Stimulated activated CD8-positive, alpha-beta memory T cell treated with anti-CD3 and anti-CD28 coated beads, Interleukin-7, amount 100 ng/mL, for 24 hours (primary cell): ENCODE results near the gene BIK.
"Not testable (repeated sequence)": the region's sequence is repeated elsewhere in the genome, so short reads cannot be mapped to it uniquely, and the experiment has no call there.

Source experiments
- DNase-seq: peaks from one replicate; pipeline ENCODE4 v3.0.0-alpha.2; 2020; ENCODE audit warnings: low read depth

BIK gene

DNA sequence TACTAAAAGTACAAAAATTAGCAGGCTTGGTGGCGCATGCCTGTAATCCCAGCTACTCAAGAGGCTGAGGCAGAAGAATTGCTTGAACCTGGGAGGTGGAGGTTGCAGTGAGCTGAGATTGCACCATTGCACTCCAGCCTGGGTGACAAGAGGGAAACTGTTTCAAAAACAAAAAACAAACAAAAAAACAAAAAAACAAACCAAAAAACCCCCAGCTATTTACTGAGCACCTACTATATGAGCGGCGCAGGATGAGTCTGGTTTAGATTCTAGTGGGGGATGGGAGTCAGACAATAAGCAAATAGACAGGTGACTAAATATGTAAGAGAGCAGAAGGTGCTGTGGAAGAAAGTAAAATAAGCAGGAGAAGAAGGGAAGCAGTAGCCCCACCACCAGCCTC lies 5.6 kb upstream of the BIK start:
- not testable (repeated sequence) for DNase-seq

DNA sequence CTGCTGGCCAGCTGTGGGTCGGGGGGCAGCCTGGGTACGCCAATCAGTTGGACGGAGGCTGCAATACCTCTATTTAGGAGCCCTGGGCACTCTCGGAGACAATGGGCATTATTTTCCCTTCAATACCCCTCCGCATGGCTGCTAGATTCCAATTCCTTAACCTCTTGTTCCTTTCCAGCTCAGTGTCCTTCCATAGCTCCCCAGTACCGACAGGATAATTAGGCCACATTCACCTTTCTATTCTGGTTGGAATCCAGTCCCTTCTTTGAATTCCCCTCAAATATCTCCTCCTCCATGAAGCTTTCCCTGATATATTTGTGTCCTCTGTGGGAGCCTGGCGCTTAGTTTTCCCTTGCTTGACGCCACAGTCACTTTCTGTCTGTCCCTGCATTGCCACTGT lies 4.2 kb upstream of the BIK start:
- no peak for DNase-seq

DNA sequence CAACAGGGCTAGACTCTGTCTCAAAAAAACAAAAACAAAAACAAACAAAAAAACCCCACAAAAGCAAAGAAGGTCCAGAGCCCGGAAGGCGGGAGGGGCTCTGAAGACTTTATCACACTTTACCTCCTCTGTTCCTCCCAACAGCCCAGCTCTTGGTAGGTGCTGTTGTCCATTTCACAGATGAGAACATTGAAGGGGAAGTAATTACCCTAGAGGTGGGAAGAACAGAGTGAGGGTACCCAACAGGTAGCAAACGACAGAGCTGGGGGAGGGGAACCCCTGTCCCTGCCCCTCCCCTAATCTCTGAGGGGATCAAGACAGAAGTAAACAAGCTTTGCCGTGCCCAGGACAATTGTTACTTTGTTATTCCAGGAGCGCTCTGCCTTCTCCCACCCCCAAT lies 1.0 kb upstream of the BIK start:
- no peak for DNase-seq

DNA sequence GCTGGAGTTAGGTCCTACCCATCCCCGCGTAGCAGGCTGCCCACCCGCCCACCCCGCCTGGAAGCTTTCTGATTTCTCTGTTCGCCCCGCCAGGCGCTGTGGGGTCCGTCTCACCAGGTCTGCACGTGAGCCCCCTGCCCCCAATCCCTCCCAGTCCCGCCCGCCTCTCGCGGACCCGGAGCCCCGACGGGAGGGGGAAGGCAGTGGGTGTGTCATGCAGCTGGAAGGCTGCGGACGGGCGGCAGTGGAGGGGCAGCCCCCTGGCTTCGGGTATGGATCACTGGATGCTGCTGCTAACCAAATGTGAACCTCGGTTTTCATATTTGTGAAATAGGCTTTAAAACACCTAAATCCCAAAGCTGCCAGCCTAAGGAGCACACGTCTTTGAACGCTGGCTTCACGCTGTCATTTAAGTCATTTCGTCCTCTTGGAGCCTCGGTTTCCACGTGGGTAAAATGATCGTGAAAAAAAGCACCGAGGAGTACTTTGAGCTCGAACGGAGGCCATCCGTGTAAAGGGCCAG lies 568 bp upstream of the BIK start:
- no peak for DNase-seq

DNA sequence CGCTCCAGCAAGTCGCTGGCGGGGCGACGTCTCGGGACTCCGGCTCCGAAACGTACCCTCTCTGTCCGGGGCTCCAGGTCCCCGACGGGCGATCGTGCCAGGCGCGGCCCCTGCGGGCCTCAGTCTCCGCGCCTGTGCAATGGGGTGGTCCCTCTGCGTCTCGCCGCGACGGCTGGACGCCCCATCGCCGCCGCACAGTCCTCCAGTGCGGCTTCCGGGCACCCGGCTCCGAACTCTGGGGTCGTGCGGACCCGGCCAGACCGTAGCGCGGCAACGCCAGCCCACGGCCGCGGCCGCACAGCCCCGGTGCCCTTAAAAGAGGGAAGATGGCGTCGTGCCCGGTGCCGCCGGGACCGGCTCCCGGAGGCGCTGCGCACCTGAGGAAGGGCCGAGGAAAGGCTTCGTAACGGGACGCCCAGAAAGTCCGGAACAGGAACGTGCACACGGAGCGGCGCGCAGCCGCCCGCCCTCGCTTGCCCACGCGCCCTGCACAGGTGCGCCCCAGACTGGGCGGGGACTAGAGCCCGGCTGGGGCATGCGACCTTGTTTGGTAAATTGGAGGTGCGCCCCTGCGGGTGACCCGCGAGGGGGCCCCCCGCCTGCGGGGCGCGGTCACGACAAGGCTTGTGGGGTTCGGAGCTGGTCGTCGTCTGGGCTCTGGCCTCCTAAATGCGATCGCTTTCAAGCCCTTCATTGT lies 525 bp downstream of the BIK start:
- no peak for DNase-seq

DNA sequence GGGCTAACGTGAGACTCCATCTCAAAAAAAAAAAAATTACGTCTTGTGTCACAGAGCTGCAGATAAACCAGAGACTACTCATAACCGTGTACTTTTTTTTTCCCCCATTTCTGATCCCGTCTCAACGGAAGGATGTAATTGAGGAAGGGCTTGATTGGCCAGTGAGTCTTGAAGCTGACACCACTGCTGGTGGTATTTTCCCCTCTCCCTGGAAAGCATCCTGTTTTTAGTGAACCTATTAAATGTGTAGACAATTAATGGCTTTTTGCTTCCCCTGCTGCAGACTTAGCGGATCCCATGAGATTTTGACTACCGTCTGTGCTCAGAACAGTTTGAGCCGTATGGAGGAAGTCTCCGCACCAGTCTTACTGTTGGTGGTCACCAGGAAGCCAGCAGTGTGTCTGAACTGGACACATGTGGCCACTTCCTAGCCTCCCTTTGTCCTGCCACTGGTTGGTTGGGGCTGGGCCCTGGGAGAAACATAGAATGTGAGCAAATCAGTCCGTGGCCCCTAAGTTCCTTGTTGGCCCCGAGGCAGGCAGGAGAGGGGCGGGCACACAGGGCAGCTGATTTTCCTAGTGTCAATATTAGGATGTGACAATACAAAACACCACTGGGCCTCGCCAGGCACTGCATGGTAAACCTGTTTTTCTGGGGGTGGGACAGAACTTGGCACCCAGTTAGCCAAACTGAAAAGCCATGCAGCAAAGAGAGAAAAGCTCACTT lies 3.1 kb downstream of the BIK start:
- no peak for DNase-seq

DNA sequence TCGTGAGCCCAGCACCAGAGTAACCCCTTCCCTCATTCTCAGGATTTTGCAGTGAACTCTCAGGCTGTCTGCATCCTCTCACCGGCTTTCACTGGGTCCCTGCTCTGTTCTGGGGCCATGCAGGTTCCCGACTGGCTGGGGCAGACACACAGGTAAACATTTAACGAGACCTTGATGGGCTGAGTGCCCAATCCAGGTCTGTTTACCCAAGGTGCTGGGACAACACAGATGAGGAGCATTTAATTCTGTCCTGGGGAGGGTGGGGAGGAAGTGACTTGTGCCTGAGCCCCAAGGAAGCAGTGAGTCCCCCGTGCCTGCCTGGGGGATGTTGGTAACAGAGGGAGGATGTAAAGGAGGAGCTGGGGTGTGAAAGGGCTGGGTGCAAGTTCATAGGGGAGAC lies 4.4 kb downstream of the BIK start:
- no peak for DNase-seq

DNA sequence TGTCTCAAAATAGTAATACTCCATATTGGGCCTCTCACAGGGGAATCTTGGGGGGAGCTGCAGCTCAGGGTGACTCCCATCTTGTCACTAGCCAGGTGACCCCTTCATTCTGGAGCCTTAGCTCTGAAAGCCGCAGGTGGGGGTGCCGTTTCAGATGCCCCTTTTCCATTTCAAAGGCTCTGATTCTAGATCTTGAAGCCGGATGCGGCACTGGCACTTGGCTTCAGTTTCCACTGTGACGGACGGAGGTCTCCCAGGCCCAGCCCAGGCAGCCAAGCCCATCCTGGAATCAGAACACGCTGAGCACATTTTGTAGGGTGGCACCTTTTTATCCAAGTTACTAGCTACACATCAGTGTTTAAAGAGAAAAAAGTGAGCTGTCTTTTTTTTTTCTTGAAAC lies 6.4 kb downstream of the BIK start:
- DNase-seq: no peak

DNA sequence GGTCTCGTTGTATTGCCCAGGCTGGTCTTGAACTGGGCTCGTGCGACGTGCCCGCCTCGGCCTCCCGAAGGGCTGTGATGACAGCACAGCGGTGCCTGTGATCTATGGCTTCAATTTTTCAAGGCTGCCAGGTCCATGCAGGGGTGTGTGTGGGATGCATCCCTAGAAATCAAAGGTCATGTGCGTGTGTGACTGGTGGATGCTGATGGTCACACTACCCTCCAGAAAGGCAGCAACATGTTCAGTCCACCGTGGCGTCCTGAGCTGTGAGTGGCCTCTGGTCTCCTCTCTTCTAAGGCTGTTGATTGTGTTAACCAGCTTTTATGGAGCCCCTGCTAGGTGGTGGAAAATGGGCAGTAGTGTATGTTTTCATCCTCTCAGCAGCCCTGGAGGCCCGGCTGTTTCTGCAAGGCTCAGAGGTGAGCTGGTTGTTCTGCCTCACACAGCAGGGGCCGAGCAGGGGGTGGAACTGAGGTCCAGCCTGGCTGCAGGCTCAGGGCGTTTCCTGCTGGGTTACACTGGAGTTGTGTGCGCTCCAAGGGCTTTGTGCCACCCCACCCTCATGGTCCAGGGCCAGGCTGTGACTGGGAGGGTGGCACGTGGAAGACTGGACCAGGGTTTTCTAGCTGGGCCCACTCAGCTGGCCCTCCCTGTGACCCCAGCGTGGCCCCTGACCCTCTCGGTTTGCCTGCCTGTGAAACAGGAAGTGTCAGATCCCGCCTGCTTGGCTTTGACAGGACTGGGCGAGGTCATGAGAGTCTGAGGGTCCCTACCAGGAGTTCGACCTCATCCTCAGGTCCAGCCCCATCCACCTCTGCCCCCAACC lies 7.7 kb downstream of the BIK start:
- no peak for DNase-seq

DNA sequence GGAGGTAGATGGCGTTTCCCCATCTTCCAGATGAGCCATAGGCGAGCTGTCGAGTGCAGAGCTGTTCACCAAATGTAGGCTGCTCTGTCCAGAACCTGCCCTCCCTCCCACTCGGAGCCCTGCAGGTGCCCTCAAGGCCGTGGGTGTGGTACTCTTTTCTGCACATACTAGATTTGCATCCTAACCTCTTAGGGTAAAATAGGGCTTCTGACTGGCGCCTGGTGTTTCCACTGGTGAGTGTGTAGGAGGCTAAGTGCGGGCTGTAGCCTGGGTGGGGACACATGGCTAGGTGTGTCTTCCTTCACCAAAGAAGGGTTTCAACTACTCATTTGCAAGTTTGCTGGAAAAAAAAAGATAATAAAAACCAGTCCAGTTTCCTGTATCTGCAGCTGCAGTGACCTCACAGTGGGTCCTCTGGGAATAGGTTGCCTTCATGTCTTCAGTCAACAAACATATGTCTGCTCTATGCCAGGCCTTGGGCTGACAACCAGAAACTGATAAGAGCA lies 8.5 kb downstream of the BIK start:
- DNase-seq: no peak

DNA sequence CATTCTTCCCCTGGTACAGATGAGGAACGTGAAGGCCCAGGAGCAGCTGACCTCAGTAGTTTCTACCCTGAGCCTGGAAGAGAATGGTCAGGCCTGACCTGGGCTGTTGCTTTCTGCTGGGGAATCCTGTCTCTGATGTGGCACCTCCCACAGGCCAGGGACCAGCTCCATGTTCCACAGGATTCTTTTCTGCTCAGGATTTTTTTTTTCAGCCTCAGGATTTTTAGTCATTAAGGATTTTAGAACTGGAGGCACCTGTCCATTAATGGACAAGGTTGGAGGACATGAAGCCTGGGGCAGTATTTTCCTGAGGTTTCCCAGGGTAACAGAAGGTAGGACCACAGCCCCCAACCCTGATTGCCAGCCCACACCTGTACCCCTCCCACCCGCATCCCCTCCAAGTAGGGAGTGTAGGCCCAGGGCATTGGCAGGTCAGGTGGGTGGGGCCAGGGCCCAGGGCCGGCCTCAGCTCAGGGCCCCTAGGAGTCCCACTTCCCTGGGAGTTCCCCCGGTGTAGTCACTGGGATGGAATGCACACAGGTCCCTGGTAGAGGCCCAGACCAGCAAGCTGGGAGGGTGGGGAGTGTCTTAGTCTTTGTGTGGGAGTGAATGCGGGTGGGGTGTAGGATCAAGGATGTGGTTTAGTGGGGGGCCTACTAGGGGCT lies 16.1 kb downstream of the BIK start:
- DNase-seq: no peak

DNA sequence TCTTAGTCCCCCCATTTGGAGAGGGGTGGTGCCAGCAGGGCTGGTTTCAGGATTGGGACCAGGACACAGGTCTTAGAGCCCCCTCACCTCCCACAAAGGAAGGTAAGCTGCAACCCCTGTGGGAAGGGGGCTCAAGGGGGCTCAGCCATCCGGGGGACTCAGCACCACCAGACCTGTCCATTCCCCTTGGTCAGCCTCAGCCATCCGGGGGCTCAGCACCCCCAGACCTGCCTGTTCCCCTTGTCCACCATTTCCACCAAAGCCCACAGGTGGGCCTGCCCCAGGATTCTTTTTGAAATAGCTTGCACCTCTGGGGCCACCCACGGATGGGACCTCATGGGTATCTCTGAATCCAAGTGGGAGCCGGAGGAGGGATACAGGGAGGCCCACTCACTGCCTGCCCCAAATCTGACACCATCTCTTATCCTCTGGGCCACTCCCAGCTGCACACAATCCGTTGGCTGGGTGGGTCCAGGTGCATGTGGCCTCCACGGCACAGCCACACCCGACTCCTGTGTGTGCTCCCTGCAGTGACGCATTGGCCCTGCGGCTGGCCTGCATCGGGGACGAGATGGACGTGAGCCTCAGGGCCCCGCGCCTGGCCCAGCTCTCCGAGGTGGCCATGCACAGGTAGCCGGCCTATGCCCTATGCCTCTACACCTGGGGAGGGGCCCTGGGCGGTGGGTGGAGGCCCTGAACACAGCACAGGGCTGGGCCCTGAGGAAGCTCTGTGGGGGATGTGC lies 16.8 kb downstream of the BIK start:
- DNase-seq: no peak

DNA sequence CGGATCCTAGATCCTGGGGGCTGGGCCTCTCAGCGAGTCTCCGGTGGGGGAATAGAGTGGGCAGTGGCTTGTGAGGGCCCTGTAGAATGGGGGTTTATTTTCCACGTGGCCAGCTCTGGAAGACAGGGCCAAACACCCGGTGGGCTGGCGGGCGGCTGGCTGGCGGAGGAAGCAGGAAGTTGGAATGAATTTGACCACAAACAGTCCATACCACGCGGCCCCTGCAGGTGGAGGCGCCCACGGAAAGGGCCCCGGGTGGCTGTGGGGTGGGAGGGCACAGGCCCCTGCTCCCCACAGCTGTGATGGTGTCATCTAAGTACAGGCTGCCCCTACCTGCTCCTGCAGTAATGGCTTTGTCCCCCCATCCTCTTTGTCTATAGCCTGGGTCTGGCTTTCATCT lies 17.6 kb downstream of the BIK start:
- DNase-seq: no peak

DNA sequence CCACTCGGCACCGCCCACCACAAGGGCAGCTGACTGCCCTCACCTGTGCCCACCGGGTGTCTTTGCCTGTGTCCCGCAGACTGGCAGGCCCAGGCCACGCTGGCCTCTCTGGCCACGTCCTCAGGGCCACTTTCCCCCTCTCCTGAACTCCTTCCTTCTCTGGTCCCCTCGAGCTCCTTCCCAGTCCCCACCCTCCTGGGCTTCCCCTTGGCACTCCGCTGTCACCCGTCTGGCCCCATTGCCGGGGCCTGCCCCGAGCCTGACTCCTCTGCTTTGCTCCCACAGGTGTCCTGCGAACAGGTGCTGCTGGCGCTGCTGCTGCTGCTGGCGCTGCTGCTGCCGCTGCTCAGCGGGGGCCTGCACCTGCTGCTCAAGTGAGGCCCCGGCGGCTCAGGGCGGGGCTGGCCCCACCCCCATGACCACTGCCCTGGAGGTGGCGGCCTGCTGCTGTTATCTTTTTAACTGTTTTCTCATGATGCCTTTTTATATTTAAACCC lies 18.4 kb downstream of the BIK start:
- DNase-seq: no peak

DNA sequence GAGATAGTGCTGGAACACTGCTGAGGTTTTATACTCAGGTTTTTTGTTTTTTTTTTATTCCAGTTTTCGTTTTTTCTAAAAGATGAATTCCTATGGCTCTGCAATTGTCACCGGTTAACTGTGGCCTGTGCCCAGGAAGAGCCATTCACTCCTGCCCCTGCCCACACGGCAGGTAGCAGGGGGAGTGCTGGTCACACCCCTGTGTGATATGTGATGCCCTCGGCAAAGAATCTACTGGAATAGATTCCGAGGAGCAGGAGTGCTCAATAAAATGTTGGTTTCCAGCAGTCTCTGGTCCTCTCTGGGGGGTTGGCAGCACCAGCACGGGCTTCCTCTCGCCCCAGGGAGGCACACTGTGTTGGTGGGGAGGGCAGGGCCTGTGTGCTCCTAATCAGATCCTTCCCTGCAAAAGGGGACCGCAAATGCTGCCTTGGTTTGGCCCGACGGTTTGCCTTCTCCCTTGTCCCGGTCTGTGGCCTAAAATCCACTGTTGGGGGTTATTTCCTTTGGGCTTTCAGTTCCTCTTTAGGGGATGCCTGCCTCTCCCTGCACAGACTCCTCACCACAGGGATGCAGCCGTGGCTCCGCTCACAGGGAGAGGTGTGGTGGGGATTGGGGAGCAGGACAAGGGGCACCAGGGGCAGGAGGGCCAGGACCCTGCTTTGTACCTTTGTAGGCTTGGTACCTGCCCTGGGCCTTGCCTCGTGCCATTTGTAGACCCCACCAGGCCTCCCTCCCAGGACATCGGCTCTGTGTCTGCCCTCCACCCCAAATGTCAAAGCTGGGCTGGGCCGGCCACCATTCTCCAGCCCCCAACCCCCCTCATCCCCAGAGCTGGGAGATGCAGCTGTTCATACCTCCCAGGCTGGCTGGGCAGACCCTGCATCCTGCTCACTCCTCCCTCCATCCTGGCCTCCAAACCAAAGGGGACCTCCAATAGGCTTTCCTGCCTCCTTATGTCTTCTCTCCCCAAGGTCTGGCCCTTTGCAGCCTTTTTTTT lies 19.2 kb downstream of the BIK start:
- no peak for DNase-seq

DNA sequence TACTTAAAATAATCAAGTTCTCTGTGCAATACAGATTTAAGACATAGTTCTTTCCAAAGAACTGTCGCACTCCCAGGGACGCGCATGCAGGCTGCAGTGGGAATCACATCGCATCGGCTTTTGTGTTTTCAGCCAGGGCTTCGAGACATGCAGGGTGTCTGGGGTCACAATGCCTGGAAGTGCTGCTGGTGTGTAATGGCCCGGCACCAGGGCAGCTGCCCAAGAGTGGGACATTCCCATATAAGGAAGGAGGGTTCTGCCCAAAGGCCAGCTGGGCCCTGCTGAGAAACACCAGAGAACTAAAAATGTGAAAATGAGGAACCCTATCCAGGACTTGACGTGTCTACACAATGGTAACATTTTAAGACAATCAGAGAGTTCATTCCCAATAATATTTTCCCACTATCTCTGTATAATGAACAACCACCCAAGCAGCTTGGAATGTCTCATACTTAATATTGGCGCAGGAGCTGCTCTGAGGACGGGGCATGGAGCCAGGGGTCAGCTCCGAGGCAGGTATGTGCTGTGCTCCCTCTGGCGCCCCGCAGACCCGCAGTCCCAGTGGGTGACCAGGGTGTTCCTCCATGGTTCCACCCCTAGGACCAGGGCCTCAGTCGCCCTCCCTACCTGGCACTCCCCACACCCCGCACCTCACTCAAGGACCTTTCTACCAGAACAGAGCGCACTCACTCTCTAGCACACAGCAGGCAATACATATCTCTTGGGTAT lies 21.4 kb downstream of the BIK start:
- no peak for DNase-seq

DNA sequence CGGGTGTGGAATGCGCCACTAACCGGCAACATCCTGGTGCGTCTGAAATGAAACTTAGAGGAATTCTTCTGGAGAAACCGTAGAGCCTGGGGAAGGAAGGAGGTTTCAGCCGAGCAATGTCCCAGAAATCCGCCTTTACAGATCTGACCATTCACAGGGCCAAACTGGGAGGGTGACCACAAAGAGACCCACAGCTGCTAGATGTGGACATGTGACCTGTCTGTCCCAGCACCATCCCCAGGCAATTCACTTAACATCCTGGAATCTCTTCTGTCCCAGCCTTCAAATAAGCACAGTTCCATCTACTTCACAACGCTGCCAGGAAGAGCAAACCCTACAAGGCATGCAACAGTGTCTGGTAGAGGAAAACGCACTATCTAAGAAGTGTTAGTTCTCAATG lies 22.9 kb downstream of the BIK start:
- no peak for DNase-seq

DNA sequence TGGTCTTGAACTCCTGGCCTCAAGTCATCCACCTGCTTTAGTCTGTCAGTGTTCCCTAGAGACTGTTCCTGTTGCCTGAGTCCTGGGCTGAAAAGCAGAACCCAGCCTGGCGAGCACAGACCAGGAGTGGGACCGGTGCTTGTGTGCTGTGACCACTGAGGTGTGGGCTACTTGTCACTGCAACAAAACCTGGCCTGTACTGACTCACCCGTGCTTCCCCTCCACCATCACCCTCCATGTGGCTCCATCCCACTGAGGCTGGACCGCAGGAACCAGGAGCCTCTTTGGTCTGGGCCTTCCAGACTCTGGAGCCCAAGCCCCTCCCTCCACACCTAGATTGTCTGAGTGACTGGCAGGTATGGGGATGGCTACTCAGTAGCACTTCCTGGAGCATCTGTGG lies 24.0 kb downstream of the BIK start:
- no peak for DNase-seq

DNA sequence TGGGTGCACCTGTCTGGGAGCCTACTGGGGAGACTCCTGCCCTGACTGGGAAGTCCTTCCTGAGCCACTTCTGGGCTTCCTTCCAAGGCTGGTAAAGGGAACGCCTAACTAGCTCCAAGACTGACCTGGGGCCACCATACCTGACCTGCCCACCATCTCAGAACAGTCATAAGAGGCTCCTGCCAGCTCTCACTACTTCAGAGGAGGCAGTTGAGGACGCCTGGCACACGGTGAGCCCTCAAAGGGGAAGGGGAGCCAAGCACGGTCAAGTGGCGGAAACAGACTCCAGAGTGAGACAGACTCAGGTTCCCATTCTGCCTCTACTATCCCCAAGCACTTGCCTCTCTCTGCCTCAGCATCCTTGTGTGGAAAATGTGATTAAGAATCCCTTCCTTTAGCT lies 25.0 kb downstream of the BIK start:
- DNase-seq: no peak
